IMR-90 (cell line): ENCODE data around the gene RBMS3. TPM values are rescaled to one million over a fixed set of nuclear protein-coding genes. Genes with fewer than 3 reads are reported as not detected.

Experiments
- ATAC-seq: fragments of 200-7000 bp; cut with Tn5 transposase; 2 replicates; pipeline ENCODE4 v1.9.1; 2020; ENCODE audit warnings: low read depth, mild to moderate bottlenecking, moderate library complexity
- BruUV-seq: library from RNA; stranded (reverse); fragments of 400-500 nt; replicated peaks from 2 replicates; lab custom pipeline; 2021; lab: Mats Ljungman, UMichigan
- CTCF ChIA-PET: fragments of 300-600 bp; formaldehyde crosslinking; extraction: SDS; loops from one replicate; lab custom pipeline; 2021; ENCODE audit warnings: antibody characterized with exemption; lab: Yijun Ruan, JAX
- POLR2A ChIA-PET: fragments of 300-600 bp; sonication (Branson Sonifier 250); formaldehyde crosslinking; loops from one replicate; lab custom pipeline; 2022; ENCODE audit warnings: antibody characterized with exemption; ENCODE audit not compliant: unreplicated experiment; lab: Charles Lee
- DNase-seq: peaks from one replicate; pipeline ENCODE4 v3.0.0; 2013
- H2AFZ ChIP-seq: replicated peaks from 2 replicates; pipeline ENCODE3; 2013; ENCODE audit warnings: low read length, mild to moderate bottlenecking; ENCODE audit not compliant: poor library complexity
- H2AK5ac ChIP-seq: 2 replicates; pipeline ENCODE4 v1.6.1; 2013; ENCODE audit warnings: low read depth, low read length, inconsistent platforms
- H2AK9ac ChIP-seq: replicated peaks from 2 replicates; pipeline ENCODE3; 2013; ENCODE audit warnings: mild to moderate bottlenecking, low read depth, low read length, moderate library complexity; ENCODE audit not compliant: poor library complexity
- H2BK120ac ChIP-seq: 2 replicates; pipeline ENCODE4 v1.6.1; 2013; ENCODE audit warnings: low read depth, low read length, inconsistent platforms
- H2BK15ac ChIP-seq: 3 replicates; pipeline ENCODE4 v1.6.1; 2013; ENCODE audit warnings: low read depth, low read length, inconsistent platforms
- H2BK20ac ChIP-seq: 2 replicates; pipeline ENCODE4 v1.6.1; 2013; ENCODE audit warnings: low read depth, mild to moderate bottlenecking, inconsistent platforms, low read length, moderate library complexity
- H2BK5ac ChIP-seq: 2 replicates; pipeline ENCODE4 v1.6.1; 2013; ENCODE audit warnings: mild to moderate bottlenecking, low read depth, low read length, inconsistent platforms; ENCODE audit not compliant: poor library complexity, severe bottlenecking
- H3K14ac ChIP-seq: replicated peaks from 2 replicates; pipeline ENCODE4 v1.6.1; 2013; ENCODE audit warnings: low read depth, low read length, inconsistent platforms
- H3K18ac ChIP-seq: 2 replicates; pipeline ENCODE4 v1.6.1; 2013; ENCODE audit warnings: low read depth, low read length, control low read depth
- H3K23ac ChIP-seq: 2 replicates; pipeline ENCODE4 v1.6.1; 2013; ENCODE audit warnings: low read depth, low read length, inconsistent platforms
- H3K27ac ChIP-seq: 2 replicates; pipeline ENCODE4 v1.5.1; 2013; ENCODE audit warnings: mild to moderate bottlenecking, control low read depth, low read length; ENCODE audit not compliant: insufficient read depth
- H3K27me3 ChIP-seq: 2 replicates; pipeline ENCODE4 v1.6.1; 2013; ENCODE audit warnings: low read length; ENCODE audit not compliant: control insufficient read depth, insufficient read depth
- H3K36me3 ChIP-seq: 2 replicates; pipeline ENCODE4 v1.6.1; 2013; ENCODE audit warnings: low read length, mixed read lengths; ENCODE audit not compliant: control insufficient read depth, insufficient read depth
- H3K4ac ChIP-seq: 2 replicates; pipeline ENCODE4 v1.6.1; 2013; ENCODE audit warnings: low read depth, low read length, inconsistent platforms
- H3K4me1 ChIP-seq: 2 replicates; pipeline ENCODE4 v1.6.1; 2013; ENCODE audit warnings: low read length, mixed read lengths; ENCODE audit not compliant: control insufficient read depth, insufficient read depth
- H3K4me2 ChIP-seq: 2 replicates; pipeline ENCODE4 v1.6.1; 2013; ENCODE audit warnings: low read depth, mild to moderate bottlenecking, control low read depth, low read length, moderate library complexity
- H3K4me3 ChIP-seq: 2 replicates; pipeline ENCODE4 v1.5.1; 2013; ENCODE audit warnings: low read depth, mild to moderate bottlenecking, control low read depth, low read length, moderate library complexity; ENCODE audit not compliant: insufficient read depth
- H3K56ac ChIP-seq: 2 replicates; pipeline ENCODE4 v1.6.1; 2013; ENCODE audit warnings: low read length, inconsistent platforms; ENCODE audit not compliant: insufficient read depth; ENCODE audit errors: extremely low read depth
- H3K79me1 ChIP-seq, 2 experiments: 2 replicates each; pipeline ENCODE4 v1.6.1; 2013; ENCODE audit warnings: low read length in 2 of 2, inconsistent platforms in 1 of 2, low read depth in 1 of 2
- H3K9ac ChIP-seq: 2 replicates; pipeline ENCODE4 v1.6.1; 2013; ENCODE audit warnings: low read depth, low read length, control low read depth
- H3K9me1 ChIP-seq: 2 replicates; pipeline ENCODE4 v1.6.1; 2013; ENCODE audit warnings: low read length, inconsistent platforms; ENCODE audit not compliant: insufficient read depth
- H3K9me3 ChIP-seq: 2 replicates; pipeline ENCODE4 v1.6.1; 2013; ENCODE audit warnings: low read length; ENCODE audit not compliant: control insufficient read depth, insufficient read depth
- H4K20me1 ChIP-seq: 2 replicates; pipeline ENCODE4 v1.6.1; 2013; ENCODE audit warnings: low read length, inconsistent platforms; ENCODE audit not compliant: insufficient read depth
- H4K5ac ChIP-seq: 2 replicates; pipeline ENCODE4 v1.6.1; 2013; ENCODE audit warnings: mild to moderate bottlenecking, low read depth, low read length, control low read depth
- H4K8ac ChIP-seq, 2 experiments: 2 replicates each; pipeline ENCODE4 v1.6.1; 2013; ENCODE audit warnings: low read depth in 2 of 2, low read length in 2 of 2, control low read depth in 1 of 2, inconsistent platforms in 1 of 2
- H4K91ac ChIP-seq: 2 replicates; pipeline ENCODE4 v1.6.1; 2013; ENCODE audit warnings: low read depth, low read length, inconsistent platforms; ENCODE audit not compliant: insufficient read depth
- BHLHE40 ChIP-seq: fragments of 150-350 bp; IDR thresholded peaks from 2 replicates; pipeline ENCODE4 v1.6.1; 2016; ENCODE audit warnings: mild to moderate bottlenecking, low read depth, low read length
- CEBPB ChIP-seq: IDR thresholded peaks from 2 replicates; pipeline ENCODE4 v1.6.1; 2012; ENCODE audit warnings: low read depth, low read length, improper control_type of control experiment
- CHD1 ChIP-seq: IDR thresholded peaks from 2 replicates; pipeline ENCODE4 v1.6.1; 2012; ENCODE audit warnings: low read depth, low read length, improper control_type of control experiment
- ELK1 ChIP-seq: fragments of 150-350 bp; IDR thresholded peaks from 2 replicates; pipeline ENCODE4 v1.6.1; 2016; ENCODE audit warnings: low read depth, mild to moderate bottlenecking, low read length, moderate library complexity, borderline replicate concordance
- FOS ChIP-seq: fragments of 150-350 bp; IDR thresholded peaks from 2 replicates; pipeline ENCODE4 v1.6.1; 2016; ENCODE audit warnings: low read depth, low read length
- MAFK ChIP-seq: IDR thresholded peaks from 2 replicates; pipeline ENCODE4 v1.6.1; 2012; ENCODE audit warnings: low read depth, low read length, improper control_type of control experiment
- MAZ ChIP-seq: IDR thresholded peaks from 2 replicates; pipeline ENCODE4 v1.6.1; 2012; ENCODE audit warnings: low read depth, mild to moderate bottlenecking, low read length, improper control_type of control experiment, moderate library complexity, borderline replicate concordance
- MXI1 ChIP-seq: IDR thresholded peaks from 2 replicates; pipeline ENCODE4 v1.6.1; 2012; ENCODE audit warnings: low read depth, mild to moderate bottlenecking, low read length, moderate library complexity, borderline replicate concordance
- NFE2L2 ChIP-seq: fragments of 150-350 bp; IDR thresholded peaks from 2 replicates; pipeline ENCODE4 v1.6.1; 2016; ENCODE audit warnings: low read depth, mild to moderate bottlenecking, low read length
- POLR2A ChIP-seq: IDR thresholded peaks from 2 replicates; pipeline ENCODE4 v1.6.1; 2012; ENCODE audit warnings: mild to moderate bottlenecking, low read depth, low read length
- RAD21 ChIP-seq: IDR thresholded peaks from 2 replicates; pipeline ENCODE4 v1.6.1; 2012; ENCODE audit warnings: low read length, improper control_type of control experiment
- RFX5 ChIP-seq: IDR thresholded peaks from 2 replicates; pipeline ENCODE4 v1.8.0; 2012; ENCODE audit warnings: low read depth, mild to moderate bottlenecking, low read length, moderate library complexity
- SMC3 ChIP-seq: fragments of 150-350 bp; IDR thresholded peaks from 2 replicates; pipeline ENCODE4 v1.6.1; 2016; ENCODE audit warnings: low read depth, mild to moderate bottlenecking, antibody characterized with exemption, low read length, moderate library complexity
- USF2 ChIP-seq: fragments of 150-350 bp; IDR thresholded peaks from 2 replicates; pipeline ENCODE4 v1.6.1; 2017; ENCODE audit warnings: mild to moderate bottlenecking, antibody characterized with exemption, low read length, low read depth
- WGBS, 2 experiments: methylation state at CpG; one replicate each; pipeline versions ENCODE4 v1.1.5 to v1.1.7; 2013; ENCODE audit warnings: missing lambda C conversion rate in 2 of 2; ENCODE audit not compliant: insufficient read length in 1 of 2; ENCODE audit errors: extremely low coverage in 2 of 2; 5-methylcytosine and 5-hydroxymethylcytosine counted together
- dilution Hi-C: fragments of 300-500 bp; cut with HindIII; formaldehyde crosslinking; loops from one replicate; pipeline ENCODE4 v1.14.3; 2018; ENCODE audit warnings: low sequenced_read_pairs; ENCODE audit not compliant: unreplicated experiment
- in situ Hi-C: fragments of 300-500 bp; cut with MboI; formaldehyde crosslinking; loops from 3 replicates; pipeline ENCODE4 v1.14.3; 2019; ENCODE audit warnings: low sequenced_read_pairs, inconsistent platforms, mixed read lengths
- intact Hi-C: fragments of 100-400 bp; cut with micrococcal nuclease; formaldehyde crosslinking; loops from 2 replicates; pipeline ENCODE4 v1.10.0; 2022
- polyA plus RNA-seq, 3 experiments: library from polyadenylated mRNA; depleted of rRNA; stranded (reverse); fragments of >200 nt; gene quantifications; 2 replicates each; pipeline ENCODE4 v1.2.3, GENCODE V29; 2012; ENCODE audit warnings: low replicate concordance in 1 of 3
- total RNA-seq: library from RNA; depleted of rRNA; stranded (reverse); fragments of >200 nt; gene quantifications from 2 replicates; pipeline ENCODE4 v1.2.3, GENCODE V29; 2012

RBMS3 gene
- total and polyA plus RNA-seq, 2 of the 4 experiments (the other 2 are of a cell fraction) = 15.2 to 127 TPM

- intact Hi-C loops (no loop called here), dilution Hi-C loops (no loop called here), in situ Hi-C loops (no loop called here)
- peaks cover 5% of the 10 kb centered on the region for H3K36me3 ChIP-seq
- no peak overlapping the region for H2AK9ac ChIP-seq
- H3K27ac ChIP-seq = no peak overlapping the region
- H3K4ac ChIP-seq = no peak overlapping the region
- DNase-seq (peak; percentile 8), ATAC-seq (no peak)
- H3K9me1 ChIP-seq = peaks cover 8% of the 10 kb centered on the region; the same call in 1 of the 2 replicates
- H3K27me3 ChIP-seq = no peaks in the 10 kb centered on the region
- H4K5ac ChIP-seq = no peak overlapping the region
- no peak overlapping the region for H2AFZ ChIP-seq
- CTCF ChIA-PET = interaction anchor here (0.6 kb wide), 1 partner anchor 241 kb away, joined by 3 read pairs; no protein-coding TSS in a partner anchor
- no peak overlapping the region for H3K14ac ChIP-seq
- peaks cover 40 to 41% of the 10 kb centered on the region in 2 experiments for H3K79me1 ChIP-seq
- H4K20me1 ChIP-seq = no peaks in the 10 kb centered on the region
- no peak overlapping the region for H2BK120ac ChIP-seq
- no peak overlapping the region for H3K56ac ChIP-seq
- TF ChIP-seq CHD1 (no peak), NFE2L2 (no peak), FOS (no peak), RFX5 (no peak), MXI1 (no peak), MAFK (no peak), USF2 (no peak), MAZ (no peak), RAD21 (no peak), CEBPB (no peak), SMC3 (no peak), POLR2A (no peak), ELK1 (no peak), BHLHE40 (no peak)
- H3K4me2 ChIP-seq = no peak overlapping the region
- H4K91ac ChIP-seq = no peak overlapping the region
- no peak overlapping the region for H2AK5ac ChIP-seq
- no peak overlapping the region for H3K18ac ChIP-seq
- no TSS peak for BruUV-seq
- H3K4me3 ChIP-seq = no peak overlapping the region
- no peak overlapping the region for H2BK20ac ChIP-seq
- no peak overlapping the region for H2BK5ac ChIP-seq
- POLR2A ChIA-PET = no interaction called here
- peaks cover 8% of the 10 kb centered on the region; the same call in 1 of the 2 replicates for H3K4me1 ChIP-seq
- no peak overlapping the region for H2BK15ac ChIP-seq
- 0 out of 4 replicates have a peak overlapping the region, but pooled peaks of 1 of the 2 experiments have one; percentile 36 for H4K8ac ChIP-seq
- H3K9ac ChIP-seq = no peak overlapping the region
- no peak overlapping the region for H3K23ac ChIP-seq
- H3K9me3 ChIP-seq = no peaks in the 10 kb centered on the region
- WGBS, 2 experiments = no CpG with 5 or more reads among the region's 2 CpGs
Measured at GRCh38 chr3:29452934-29453283, 172.0 kb downstream of the RBMS3 start.
